ENCODE results near the gene PSMC3IP. TPM values are rescaled to one million over a fixed set of nuclear protein-coding genes. Genes with fewer than 3 reads are reported as not detected.
"Not testable (repeated sequence)": the region's sequence is repeated elsewhere in the genome, so short reads cannot be mapped to it uniquely, and the experiment has no call there.

Gene PSMC3IP
- total RNA-seq, 2 experiments from 2014 or later: 2.6 to 3.4 TPM

DNA sequence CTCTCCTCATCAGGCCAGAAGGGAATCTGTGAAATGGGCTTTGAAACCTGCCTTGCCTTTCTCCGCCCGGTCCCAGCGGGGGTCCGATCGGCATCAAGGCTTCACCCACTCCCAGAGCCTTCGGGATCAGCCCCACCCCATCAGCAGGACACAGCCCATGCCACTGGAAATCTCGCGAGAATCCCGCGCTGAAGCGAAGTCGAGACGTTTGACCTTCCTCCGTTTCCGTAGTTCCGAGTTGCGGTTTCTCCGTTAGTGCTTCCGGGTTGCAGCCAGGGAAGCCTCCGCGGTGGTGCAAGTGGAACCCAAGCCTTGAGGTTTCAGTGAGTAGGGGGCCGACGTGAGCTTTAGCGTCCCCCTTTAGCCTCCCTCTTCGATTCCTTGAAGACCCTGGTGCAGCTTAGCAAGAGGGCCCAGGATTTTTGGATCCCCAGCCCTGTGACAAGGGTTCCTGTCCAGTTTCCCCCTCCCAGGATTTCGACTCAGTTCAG, 15.6 kb downstream of the PSMC3IP start, which contains the start of gene COASY:
Gene COASY, plus strand, starts transcription at position 252 of the 491 bp plus-strand sequence. CDS start 475 bp downstream, outside the sequence.
- Histone ChIP-seq H3K36me3 (ENCODE audit: insufficient read depth, low read length) (peaks cover 32% of the 10 kb centered on the region), H3K9me3 (ENCODE audit: control insufficient read depth in 1 of 2, insufficient read depth in 1 of 2, low read length in 2 of 2) (no peaks in the 10 kb centered on the region)
- POLR2A ChIA-PET: interaction anchor here (0.9 to 1.0 kb wide), 2 partner anchors 15 to 17 kb away, joined by 3 to 5 read pairs; partner anchors contain the start of gene PSMC3IP

GRCh38 chr17:42560246-42560645, 17.3 kb downstream of the PSMC3IP start:
- no peaks in the 10 kb centered on the region for H3K9me3 ChIP-seq (ENCODE audit: control insufficient read depth in 1 of 2, insufficient read depth in 1 of 2, low read length in 2 of 2)
- CTCF ChIA-PET: interaction anchor here (0.6 to 1.8 kb wide), 2 partner anchors 12 to 18 kb away, joined by 3 to 5 read pairs; no protein-coding TSS in a partner anchor
- intact Hi-C loops (cut with DNase I, micrococcal nuclease): no loop called here
- Mint-ChIP-seq H3K27ac (peak overlapping the region; percentile 58), H3K9me3 (no peaks in the 10 kb centered on the region), H3K27me3 (no peaks in the 10 kb centered on the region), H3K4me3 (peak overlapping the region; percentile 85), H3K36me3 (ENCODE audit: low read depth) (peaks cover 30% of the 10 kb centered on the region), H3K4me1 (ENCODE audit: low read depth) (peaks cover 28% of the 10 kb centered on the region)
- H3K36me3 ChIP-seq (ENCODE audit: insufficient read depth, low read length): peaks cover 20% of the 10 kb centered on the region
- POLR2A ChIA-PET: interaction anchor here (0.8 kb wide), 1 partner anchor 19 kb away, joined by 3 read pairs; no protein-coding TSS in a partner anchor
- ATAC-seq (ENCODE audit: poor library complexity) (no peak), DNase-seq (no peak)
- no peak overlapping the region for H3K4me3 ChIP-seq (ENCODE audit: low read length)
- H3K27me3 ChIP-seq (ENCODE audit: control insufficient read depth in 1 of 2, insufficient read depth in 2 of 2, low read length in 2 of 2): no peaks in the 10 kb centered on the region
- no peak overlapping the region for H3K27ac ChIP-seq (ENCODE audit: low read depth in 1 of 2, low read length in 2 of 2)
- H3K4me1 ChIP-seq (ENCODE audit: insufficient read depth, low read length): peaks cover 38% of the 10 kb centered on the region
- TF ChIP-seq CTCF (IDR thresholded peaks at IDR 0.05): no peak

More for the DNA sequence above, 15.6 kb downstream of the PSMC3IP start, which contains the start of gene COASY:
- Mint-ChIP-seq H3K4me3 (peak within 1 kb of the TSS; percentile 90), H3K27me3 (no peaks in the 10 kb centered on the region), H3K36me3 (ENCODE audit: low read depth) (peaks cover 40% of the 10 kb centered on the region), H3K4me1 (ENCODE audit: low read depth) (peaks cover 31% of the 10 kb centered on the region), H3K9me3 (no peaks in the 10 kb centered on the region), H3K27ac (peak within 1 kb of the TSS; percentile 96)
- H3K4me1 ChIP-seq (ENCODE audit: insufficient read depth, low read length): peaks cover 45% of the 10 kb centered on the region
- intact Hi-C loops (cut with DNase I, micrococcal nuclease): loop anchor here in 1 of 2 experiments (2.0 kb wide), 1 partner anchor 25 kb away; the partner anchor contains the start of gene NAGLU
- H3K27me3 ChIP-seq (ENCODE audit: control insufficient read depth in 1 of 2, insufficient read depth in 2 of 2, low read length in 2 of 2): no peaks in the 10 kb centered on the region
- DNase-seq: peak; percentile 82 to 96 (median 88)
- peak; percentile 69 for ATAC-seq (ENCODE audit: poor library complexity)
- no peak for TF ChIP-seq CTCF (IDR thresholded peaks at IDR 0.05)
- H3K4me3 ChIP-seq (ENCODE audit: low read length): peak within 1 kb of the TSS; percentile 78
- H3K27ac ChIP-seq (ENCODE audit: low read depth in 1 of 2, low read length in 2 of 2): peak within 1 kb of the TSS; percentile 54
- CTCF ChIA-PET: no interaction called here

DNA sequence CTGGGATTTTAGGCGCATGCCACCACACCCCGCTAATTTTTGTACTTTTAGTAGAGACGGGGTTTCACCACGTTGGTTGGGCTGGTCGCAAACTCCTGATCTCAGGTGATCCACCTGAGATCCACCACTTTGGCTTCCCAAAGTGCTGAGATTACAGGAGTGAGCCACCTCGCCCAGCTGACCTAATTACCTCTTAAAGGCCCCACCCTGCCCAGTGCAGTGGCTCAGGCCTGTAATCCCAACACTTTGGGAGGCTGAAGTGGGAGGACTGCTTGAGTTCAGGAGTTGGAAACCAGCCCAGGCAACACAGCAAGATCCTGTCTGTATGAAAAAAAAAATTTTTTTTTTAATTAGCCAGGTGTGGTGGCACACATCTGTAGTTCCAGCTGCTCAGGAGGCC, 18.5 kb downstream of the PSMC3IP start:
- no peak for DNase-seq
- Mint-ChIP-seq H3K4me3 (no peak overlapping the region), H3K4me1 (ENCODE audit: low read depth) (peaks cover 37% of the 10 kb centered on the region), H3K27me3 (no peaks in the 10 kb centered on the region), H3K27ac (no peak overlapping the region), H3K9me3 (no peaks in the 10 kb centered on the region), H3K36me3 (ENCODE audit: low read depth) (peaks cover 22% of the 10 kb centered on the region)
- H3K4me1 ChIP-seq (ENCODE audit: insufficient read depth, low read length): peaks cover 43% of the 10 kb centered on the region
- H3K9me3 ChIP-seq (ENCODE audit: control insufficient read depth in 1 of 2, insufficient read depth in 1 of 2, low read length in 2 of 2): no peaks in the 10 kb centered on the region
- CTCF ChIA-PET: interaction anchor here (1.8 kb wide), 1 partner anchor 11 kb away, joined by 5 read pairs; no protein-coding TSS in a partner anchor
- H3K4me3 ChIP-seq (ENCODE audit: low read length): no peak overlapping the region
- no peak overlapping the region for H3K27ac ChIP-seq (ENCODE audit: low read depth in 1 of 2, low read length in 2 of 2)
- H3K36me3 ChIP-seq (ENCODE audit: insufficient read depth, low read length): peaks cover 8% of the 10 kb centered on the region
- no peak for TF ChIP-seq CTCF (IDR thresholded peaks at IDR 0.05)
- intact Hi-C loops (cut with DNase I, micrococcal nuclease): no loop called here
- no peaks in the 10 kb centered on the region for H3K27me3 ChIP-seq (ENCODE audit: control insufficient read depth in 1 of 2, insufficient read depth in 2 of 2, low read length in 2 of 2)
- ATAC-seq (ENCODE audit: poor library complexity): no peak
- POLR2A ChIA-PET: interaction anchor here (0.8 kb wide), 1 partner anchor 18 kb away, joined by 3 read pairs; no protein-coding TSS in a partner anchor

GRCh38 chr17:42555961-42556617, 21.4 kb downstream of the PSMC3IP start:
- DNase-seq; H3K4me3 ChIP-seq (ENCODE audit: low read length); H3K36me3 Mint-ChIP-seq (ENCODE audit: low read depth); H3K27me3 ChIP-seq (ENCODE audit: control insufficient read depth in 1 of 2, insufficient read depth in 2 of 2, low read length in 2 of 2); CTCF ChIA-PET; H3K9me3 ChIP-seq (ENCODE audit: control insufficient read depth in 1 of 2, insufficient read depth in 1 of 2, low read length in 2 of 2); H3K27ac ChIP-seq (ENCODE audit: low read depth in 1 of 2, low read length in 2 of 2); H3K27me3 Mint-ChIP-seq; ATAC-seq (ENCODE audit: poor library complexity); H3K9me3 Mint-ChIP-seq; H3K36me3 ChIP-seq (ENCODE audit: insufficient read depth, low read length); POLR2A ChIA-PET: not testable (repeated sequence)
- Mint-ChIP-seq H3K27ac (peak overlapping the region; percentile 90), H3K4me3 (peak overlapping the region; percentile 93), H3K4me1 (ENCODE audit: low read depth) (peaks cover 31% of the 10 kb centered on the region)
- intact Hi-C loops (cut with DNase I, micrococcal nuclease): loop anchor here (2.0 kb wide), 2 partner anchors 21 to 25 kb away; partner anchors contain the start of gene PSMC3IP (in 1 of the 2)
- peaks cover 26% of the 10 kb centered on the region for H3K4me1 ChIP-seq (ENCODE audit: insufficient read depth, low read length)

Data from CD4-positive, alpha-beta T cell (primary cell).